Fibroblast of lung (primary cell): ENCODE data around the gene IL1RAP. TPM values are rescaled to one million over a fixed set of nuclear protein-coding genes. Genes with fewer than 3 reads are reported as not detected.
A peak's percentile ranks its signal among the peaks of the same experiment; 100 is the strongest.

Experiments used
- DNase-seq, 2 donors: peaks; one replicate each; pipeline versions ENCODE4 v3.0.0 to v3.0.0-alpha.2; 2010; ENCODE audit warnings: low read depth in 2 of 2
- H2AFZ ChIP-seq: 2 replicates; pipeline ENCODE4 v1.5.1; 2012; ENCODE audit warnings: low read length, control low read depth, inconsistent platforms
- H3K27ac ChIP-seq: 2 replicates; pipeline ENCODE4 v1.5.1; 2011; ENCODE audit warnings: low read length, control low read depth; ENCODE audit not compliant: insufficient read depth
- H3K27me3 ChIP-seq: 2 replicates; pipeline ENCODE4 v1.5.1; 2011; ENCODE audit warnings: mild to moderate bottlenecking, low read length; ENCODE audit not compliant: control insufficient read depth, insufficient read depth
- H3K36me3 ChIP-seq: 2 replicates; pipeline ENCODE4 v1.5.1; 2011; ENCODE audit warnings: low read length; ENCODE audit not compliant: control insufficient read depth, insufficient read depth
- H3K4me1 ChIP-seq: 2 replicates; pipeline ENCODE4 v1.5.1; 2011; ENCODE audit warnings: low read length; ENCODE audit not compliant: control insufficient read depth, insufficient read depth; ENCODE audit errors: extremely low read depth
- H3K4me2 ChIP-seq: 2 replicates; pipeline ENCODE4 v1.5.1; 2011; ENCODE audit warnings: low read length, control low read depth; ENCODE audit not compliant: insufficient read depth; ENCODE audit errors: extremely low read depth
- H3K4me3 ChIP-seq, 4 experiments: fragments of 200-600 bp in 1 of 4; sonication (generic) in 1 of 4; replicated peaks in 1 of 4; 2 replicates each; pipeline ENCODE4 v1.5.1; 2011 to 2016; ENCODE audit warnings: low read length in 4 of 4, low read depth in 3 of 4, mild to moderate bottlenecking in 3 of 4, control low read depth in 2 of 4, inconsistent platforms in 1 of 4, mixed read lengths in 1 of 4; ENCODE audit not compliant: insufficient read depth in 1 of 4; ENCODE audit errors: control extremely low read depth in 1 of 4
- H3K79me2 ChIP-seq: 2 replicates; pipeline ENCODE4 v1.5.1; 2012; ENCODE audit warnings: mild to moderate bottlenecking, low read length, inconsistent platforms; ENCODE audit not compliant: control insufficient read depth, insufficient read depth
- H3K9ac ChIP-seq: 2 replicates; pipeline ENCODE4 v1.5.1; 2011; ENCODE audit warnings: mild to moderate bottlenecking, low read length, control low read depth; ENCODE audit not compliant: insufficient read depth
- H3K9me3 ChIP-seq: 2 replicates; pipeline ENCODE4 v1.5.1; 2012; ENCODE audit warnings: low read depth, low read length; ENCODE audit not compliant: control insufficient read depth, insufficient read depth
- H4K20me1 ChIP-seq: 2 replicates; pipeline ENCODE4 v1.5.1; 2011; ENCODE audit warnings: low read length; ENCODE audit not compliant: control insufficient read depth, insufficient read depth; ENCODE audit errors: extremely low read depth
- CTCF ChIP-seq, 2 donors: IDR thresholded peaks in 1 of 2; conservative IDR thresholded peaks in 1 of 2; 1 replicate in 1 of 2; 2 replicates in 1 of 2; pipeline ENCODE4 v1.5.1; 2011 to 2012; ENCODE audit warnings: low read length in 2 of 2, control low read depth in 1 of 2, inconsistent platforms in 1 of 2, low read depth in 1 of 2, mild to moderate bottlenecking in 1 of 2
- EZH2 ChIP-seq: IDR thresholded peaks from 2 replicates; pipeline ENCODE4 v1.5.1; 2012; ENCODE audit warnings: low read length, control low read depth, mild to moderate bottlenecking; ENCODE audit errors: missing control alignments
- polyA plus RNA-seq, 2 donors: library from polyadenylated mRNA; depleted of rRNA in 1 of 2; stranded (reverse) in 1 of 2; unstranded in 1 of 2; fragments of >200 nt; gene quantifications; 2 replicates each; pipeline ENCODE4 v1.2.1, GENCODE V29; 2011 to 2012; ENCODE audit warnings: missing spikeins in 1 of 2
- total RNA-seq: library from RNA; depleted of rRNA; stranded (reverse); fragments of >200 nt; gene quantifications from 2 replicates; pipeline ENCODE4 v1.2.1, GENCODE V29; 2014

Gene IL1RAP
- total and polyA plus RNA-seq, 2 donors (not counting 1 experiment from before 2014, with no cell fraction given), result 10.2 to 12.6 TPM

DNA sequence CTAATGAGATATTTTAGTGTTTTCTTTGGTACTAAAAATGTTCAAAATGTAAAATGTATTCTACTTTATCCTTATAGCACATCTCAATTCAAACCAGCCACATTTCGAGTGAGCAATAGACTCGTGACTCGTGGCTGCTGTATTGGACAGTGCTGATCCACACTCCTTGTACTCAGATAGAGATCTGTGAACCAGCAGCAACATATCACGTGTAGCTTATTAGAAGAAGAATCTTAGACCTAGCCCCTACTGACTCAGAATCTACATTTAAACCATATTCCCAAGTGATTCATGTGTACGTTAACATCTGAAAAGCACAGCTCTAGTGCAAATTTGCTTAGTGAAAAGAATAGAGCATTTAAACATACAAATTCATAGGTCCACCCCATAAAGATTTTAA lies 130.9 kb downstream of the IL1RAP start:
- Histone ChIP-seq H3K4me1 (no peaks in the 10 kb centered on the region), H2AFZ (no peak overlapping the region), H3K9ac (no peak overlapping the region), H3K4me3 (no peak overlapping the region), H3K79me2 (no peaks in the 10 kb centered on the region), H3K27me3 (no peaks in the 10 kb centered on the region), H4K20me1 (no peaks in the 10 kb centered on the region), H3K27ac (no peak overlapping the region), H3K9me3 (no peaks in the 10 kb centered on the region), H3K4me2 (no peak overlapping the region), H3K36me3 (no peaks in the 10 kb centered on the region)
- TF ChIP-seq CTCF (conservative IDR thresholded peaks at IDR 0.05 in 1 of 2, IDR thresholded peaks at IDR 0.05 in 1 of 2; ENCODE audit: low read depth in 1 of 2, low read length in 2 of 2) (no peak), EZH2 (no peak)
- DNase-seq, result peak; percentile 5 to 48

DNA sequence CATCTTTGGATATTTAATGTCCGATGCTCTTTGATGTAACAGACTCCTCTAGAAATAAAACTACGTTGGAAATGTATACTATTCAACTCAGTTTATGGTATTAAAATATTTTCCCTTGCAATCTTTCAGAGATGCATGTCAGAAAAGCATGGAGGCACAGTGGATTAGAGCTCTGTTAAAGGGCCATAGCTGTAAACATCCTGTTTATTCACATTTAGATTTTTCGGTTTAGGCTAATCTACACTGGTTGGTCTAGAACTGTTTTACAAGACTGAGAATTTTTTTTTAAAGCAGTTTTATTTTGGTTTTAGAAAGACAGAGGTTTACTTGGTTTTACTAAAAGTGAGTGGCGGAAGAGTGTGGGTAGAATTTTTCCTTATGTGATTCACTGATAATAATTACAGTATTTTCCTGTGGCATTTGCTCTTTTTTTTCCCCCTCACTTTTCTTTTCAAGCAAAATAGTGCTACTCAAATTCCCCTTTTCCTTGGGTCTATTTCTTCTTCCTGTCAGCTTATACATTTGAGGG lies 132.1 kb downstream of the IL1RAP start:
- Histone ChIP-seq H3K36me3 (no peaks in the 10 kb centered on the region), H3K9ac (no peak overlapping the region), H3K4me3 (no peak overlapping the region), H4K20me1 (no peaks in the 10 kb centered on the region), H3K4me2 (no peak overlapping the region), H3K4me1 (no peaks in the 10 kb centered on the region), H3K9me3 (no peaks in the 10 kb centered on the region), H2AFZ (no peak overlapping the region), H3K79me2 (no peaks in the 10 kb centered on the region), H3K27me3 (no peaks in the 10 kb centered on the region), H3K27ac (no peak overlapping the region)
- no peak for DNase-seq
- TF ChIP-seq CTCF (conservative IDR thresholded peaks at IDR 0.05 in 1 of 2, IDR thresholded peaks at IDR 0.05 in 1 of 2; ENCODE audit: low read depth in 1 of 2, low read length in 2 of 2) (no peak), EZH2 (no peak)

DNA sequence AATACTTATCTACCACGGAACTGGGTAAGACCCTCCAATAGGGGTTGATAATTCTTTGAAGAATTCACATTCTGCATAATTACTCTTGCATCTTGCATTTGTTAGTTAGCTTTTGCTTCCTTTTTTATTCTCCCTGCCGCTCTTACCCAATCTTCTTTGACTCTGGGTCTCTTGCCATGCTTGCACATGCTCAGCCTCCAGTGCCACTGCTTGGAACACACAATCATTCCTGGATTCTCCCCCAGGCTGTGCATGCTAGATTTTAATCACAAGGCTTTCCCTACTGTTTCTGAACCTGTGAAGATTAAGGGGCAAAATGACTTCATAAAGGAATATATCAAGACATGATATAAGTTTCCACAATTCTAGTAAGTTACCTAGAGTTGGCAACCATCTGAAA lies 133.1 kb downstream of the IL1RAP start:
- no peaks in the 10 kb centered on the region for H3K36me3 ChIP-seq
- no peak overlapping the region for H2AFZ ChIP-seq
- H3K4me1 ChIP-seq, result no peaks in the 10 kb centered on the region
- H3K9me3 ChIP-seq, result no peaks in the 10 kb centered on the region
- no peak for DNase-seq
- no peak overlapping the region for H3K4me3 ChIP-seq
- no peak overlapping the region for H3K9ac ChIP-seq
- no peak overlapping the region for H3K4me2 ChIP-seq
- no peak overlapping the region for H3K27ac ChIP-seq
- H3K79me2 ChIP-seq, result no peaks in the 10 kb centered on the region
- no peak for TF ChIP-seq EZH2
- no peak for TF ChIP-seq CTCF (conservative IDR thresholded peaks at IDR 0.05 in 1 of 2, IDR thresholded peaks at IDR 0.05 in 1 of 2; ENCODE audit: low read depth in 1 of 2, low read length in 2 of 2)
- no peaks in the 10 kb centered on the region for H3K27me3 ChIP-seq
- no peaks in the 10 kb centered on the region for H4K20me1 ChIP-seq
